Parathyroid adenoma (tissue), 2 donors: ENCODE data around the gene HSF5.

Experiments used
- H2AFZ ChIP-seq: fragments of 300-600 bp; sonication (generic); one replicate; pipeline ENCODE4 v1.7.0; 2017; ENCODE audit warnings: antibody characterized with exemption, mild to moderate bottlenecking
- H3K27ac ChIP-seq: fragments of 300-600 bp; sonication (generic); one replicate; pipeline ENCODE4 v1.7.0; 2017
- H3K27me3 ChIP-seq: fragments of 300-600 bp; sonication (generic); one replicate; pipeline ENCODE4 v1.7.0; 2017; ENCODE audit warnings: low read length; ENCODE audit not compliant: control insufficient read depth, insufficient read depth
- H3K36me3 ChIP-seq: fragments of 300-600 bp; sonication (generic); one replicate; pipeline ENCODE4 v1.7.0; 2017; ENCODE audit warnings: low read length; ENCODE audit not compliant: control insufficient read depth, insufficient read depth
- H3K4me1 ChIP-seq: fragments of 300-600 bp; sonication (generic); one replicate; pipeline ENCODE4 v1.7.0; 2017; ENCODE audit warnings: control low read depth
- H3K4me2 ChIP-seq: fragments of 300-600 bp; sonication (generic); one replicate; pipeline ENCODE4 v1.7.0; 2017; ENCODE audit warnings: low read length
- H3K4me3 ChIP-seq: fragments of 300-600 bp; sonication (generic); one replicate; pipeline ENCODE4 v1.7.0; 2017; ENCODE audit warnings: low read depth, low read length
- H3K79me2 ChIP-seq: fragments of 300-600 bp; sonication (generic); one replicate; pipeline ENCODE4 v1.7.0; 2017; ENCODE audit warnings: control low read depth
- H3K9ac ChIP-seq: fragments of 300-600 bp; sonication (generic); one replicate; pipeline ENCODE4 v1.7.0; 2017; ENCODE audit warnings: mild to moderate bottlenecking
- H3K9me3 ChIP-seq: fragments of 300-600 bp; sonication (generic); one replicate; pipeline ENCODE4 v1.7.0; 2017; ENCODE audit warnings: low read length; ENCODE audit not compliant: control insufficient read depth
- CTCF ChIP-seq: fragments of 300-600 bp; sonication (generic); IDR thresholded peaks from one replicate; pipeline ENCODE4 v1.7.0; 2017; ENCODE audit warnings: antibody characterized with exemption, mild to moderate bottlenecking
- donor health status: primary hyperparathyroidism.

The HSF5 gene

GRCh38 chr17:58487589-58488427, at the start of gene HSF5:
TSS of gene HSF5 (minus strand) at chr17:58488408. CDS start at chr17:58488274, 134 bp downstream.
- no peaks in the 10 kb centered on the region for H3K36me3 ChIP-seq

GRCh38 chr17:58537266-58537665, 49.1 kb upstream of the HSF5 start:
- Histone ChIP-seq H3K4me2 (no peak overlapping the region), H3K9ac (no peak overlapping the region), H3K9me3 (no peaks in the 10 kb centered on the region), H3K27ac (no peak overlapping the region), H2AFZ (no peak overlapping the region), H3K4me1 (peaks cover 6% of the 10 kb centered on the region), H3K4me3 (no peak overlapping the region), H3K27me3 (no peaks in the 10 kb centered on the region), H3K79me2 (no peaks in the 10 kb centered on the region), H3K36me3 (no peaks in the 10 kb centered on the region)
- no peak for TF ChIP-seq CTCF

More at GRCh38 chr17:58487589-58488427, at the start of gene HSF5:
- no peaks in the 10 kb centered on the region for H3K27me3 ChIP-seq
- no peak within 1 kb of the TSS for H2AFZ ChIP-seq
- no peaks in the 10 kb centered on the region for H3K4me1 ChIP-seq
- no peak within 1 kb of the TSS for H3K27ac ChIP-seq
- H3K79me2 ChIP-seq, result no peaks in the 10 kb centered on the region
- H3K4me3 ChIP-seq, result no peak within 1 kb of the TSS
- H3K4me2 ChIP-seq, result no peak within 1 kb of the TSS
- H3K9ac ChIP-seq, result no peak within 1 kb of the TSS
- no peaks in the 10 kb centered on the region for H3K9me3 ChIP-seq
- TF ChIP-seq CTCF, result no peak

GRCh38 chr17:58536542-58536941, 48.3 kb upstream of the HSF5 start:
- no peak overlapping the region for H2AFZ ChIP-seq
- no peak overlapping the region for H3K4me3 ChIP-seq
- H3K4me2 ChIP-seq, result no peak overlapping the region
- no peaks in the 10 kb centered on the region for H3K79me2 ChIP-seq
- H3K27me3 ChIP-seq, result no peaks in the 10 kb centered on the region
- TF ChIP-seq CTCF, result no peak
- H3K4me1 ChIP-seq, result peaks cover 7% of the 10 kb centered on the region
- no peak overlapping the region for H3K27ac ChIP-seq
- H3K9me3 ChIP-seq, result no peaks in the 10 kb centered on the region
- no peaks in the 10 kb centered on the region for H3K36me3 ChIP-seq
- no peak overlapping the region for H3K9ac ChIP-seq

GRCh38 chr17:58535431-58535830, 47.2 kb upstream of the HSF5 start:
- no peaks in the 10 kb centered on the region for H3K27me3 ChIP-seq
- no peaks in the 10 kb centered on the region for H3K9me3 ChIP-seq
- H3K27ac ChIP-seq, result no peak overlapping the region
- no peak overlapping the region for H3K4me2 ChIP-seq
- H3K9ac ChIP-seq, result no peak overlapping the region
- peaks cover 14% of the 10 kb centered on the region for H3K4me1 ChIP-seq
- no peak overlapping the region for H2AFZ ChIP-seq
- H3K4me3 ChIP-seq, result no peak overlapping the region
- H3K36me3 ChIP-seq, result no peaks in the 10 kb centered on the region
- no peaks in the 10 kb centered on the region for H3K79me2 ChIP-seq
- no peak for TF ChIP-seq CTCF
